KOPT-K1 (cell line): ENCODE measurements around the gene OR1M1.
"Not testable (repeated sequence)": the region's sequence is repeated elsewhere in the genome, so short reads cannot be mapped to it uniquely, and the experiment has no call there.

ENCODE experiments used
- H3K27ac ChIP-seq: fragments of 200-600 bp; sonication (generic); 2 replicates; pipeline ENCODE4 v1.5.1; 2016; ENCODE audit warnings: antibody characterized with exemption, mild to moderate bottlenecking, low read depth, low read length; ENCODE audit not compliant: poor library complexity, severe bottlenecking
- H3K36me3 ChIP-seq: fragments of 200-600 bp; sonication (generic); 2 replicates; pipeline ENCODE4 v1.5.1; 2017; ENCODE audit warnings: antibody characterized with exemption, mild to moderate bottlenecking, low read length, moderate library complexity; ENCODE audit not compliant: insufficient read depth
- H3K9me3 ChIP-seq: fragments of 200-600 bp; sonication (generic); 2 replicates; pipeline ENCODE4 v1.5.1; 2017; ENCODE audit warnings: antibody characterized with exemption, low read length, mild to moderate bottlenecking; ENCODE audit not compliant: insufficient read depth, poor library complexity, severe bottlenecking

Gene OR1M1

DNA sequence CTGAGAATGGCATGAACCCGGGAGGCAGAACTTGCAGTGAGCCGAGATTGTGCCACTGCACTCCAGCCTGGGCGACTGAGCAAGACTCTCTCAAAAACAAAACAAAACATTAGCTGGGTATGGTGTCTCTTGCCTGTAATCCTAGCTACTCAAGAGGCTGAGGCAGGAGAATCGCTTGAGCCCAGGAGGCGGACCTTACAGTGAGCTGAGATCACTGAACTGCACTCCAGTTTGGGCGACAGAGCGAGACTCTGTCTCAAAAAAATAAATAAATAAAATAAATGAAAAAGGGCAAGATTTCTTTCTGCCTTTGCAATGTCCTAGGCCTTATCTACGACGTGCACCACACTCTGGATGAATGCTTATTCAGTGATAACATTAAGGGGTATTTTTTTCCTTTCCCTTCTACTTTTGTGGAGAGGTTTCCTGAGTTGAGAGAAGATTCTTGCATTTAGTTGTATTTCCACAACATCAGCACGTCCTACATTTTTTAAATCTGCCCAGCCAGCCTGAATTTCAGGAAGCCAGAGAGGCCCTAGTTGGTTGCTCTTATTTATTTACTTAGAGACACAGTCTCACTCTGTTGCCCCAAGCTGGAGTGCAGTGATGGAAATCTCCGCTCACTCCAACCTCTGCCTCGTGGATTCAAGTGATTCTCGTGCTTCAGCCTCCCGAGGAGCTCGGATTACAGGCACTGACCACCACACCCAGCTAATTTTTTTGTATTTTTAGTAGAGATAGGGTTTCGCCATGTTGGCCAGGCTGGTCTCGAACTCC lies 26.1 kb upstream of the OR1M1 start:
- Histone ChIP-seq H3K36me3 (no peaks in the 10 kb centered on the region), H3K27ac (no peak overlapping the region), H3K9me3 (no peaks in the 10 kb centered on the region)

DNA sequence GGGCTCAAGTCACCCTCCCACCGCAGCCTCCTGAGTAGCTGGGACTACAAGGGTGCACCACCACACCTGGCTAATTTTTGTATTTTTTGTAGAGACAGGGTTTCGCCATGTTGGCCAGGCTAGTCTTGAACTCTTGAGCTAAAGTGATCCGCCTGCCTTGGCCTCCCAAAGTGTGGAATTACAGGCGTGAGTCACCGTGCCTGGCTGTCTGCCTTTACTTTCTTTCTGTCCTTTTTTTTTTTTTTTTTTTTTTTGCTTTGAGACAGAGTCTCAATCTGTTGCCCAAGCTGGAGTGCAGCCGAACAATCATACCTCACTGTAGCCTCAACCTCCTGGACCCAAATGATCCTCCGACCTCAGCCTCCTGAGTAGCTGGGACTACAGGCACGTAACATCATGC lies 25.0 kb upstream of the OR1M1 start:
- no peaks in the 10 kb centered on the region for H3K9me3 ChIP-seq
- no peaks in the 10 kb centered on the region for H3K36me3 ChIP-seq
- no peak overlapping the region for H3K27ac ChIP-seq

DNA sequence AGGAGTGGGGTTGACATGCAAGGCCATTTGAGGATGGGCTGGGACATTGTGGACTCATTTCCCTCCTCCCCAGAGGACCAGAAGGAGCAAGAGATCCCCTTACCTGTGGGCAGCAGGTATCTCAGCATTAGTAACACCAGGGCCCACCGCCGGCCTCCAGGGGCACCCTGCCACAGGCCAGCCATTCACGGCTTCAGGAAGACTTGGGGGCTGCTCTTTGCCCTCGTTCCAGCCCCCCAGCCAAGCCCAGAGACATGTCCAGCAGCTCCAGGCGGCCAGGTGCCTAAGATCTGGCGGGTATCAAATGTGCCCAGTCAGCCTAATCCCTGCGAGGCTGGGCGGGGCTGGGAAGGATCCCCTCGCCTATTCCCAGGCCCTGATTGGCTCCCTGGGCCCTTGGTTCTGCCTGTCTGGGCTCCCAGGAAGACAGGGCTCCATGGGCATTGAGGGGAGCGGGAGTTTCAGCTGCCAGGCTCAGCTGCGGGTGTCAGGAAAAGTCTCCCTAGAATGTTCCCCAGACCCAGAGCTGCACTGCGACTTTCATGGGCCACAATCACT lies 21.3 kb upstream of the OR1M1 start:
- Histone ChIP-seq H3K36me3 (no peaks in the 10 kb centered on the region), H3K9me3 (no peaks in the 10 kb centered on the region), H3K27ac (no peak overlapping the region)

GRCh38 chr19:9070066-9070465 lies 16.8 kb upstream of the OR1M1 start:
- H3K9me3 ChIP-seq: no peaks in the 10 kb centered on the region
- H3K27ac ChIP-seq: no peak overlapping the region
- no peaks in the 10 kb centered on the region for H3K36me3 ChIP-seq

GRCh38 chr19:9071720-9072119 lies 15.1 kb upstream of the OR1M1 start:
- H3K9me3 ChIP-seq, H3K27ac ChIP-seq: not testable (repeated sequence)

DNA sequence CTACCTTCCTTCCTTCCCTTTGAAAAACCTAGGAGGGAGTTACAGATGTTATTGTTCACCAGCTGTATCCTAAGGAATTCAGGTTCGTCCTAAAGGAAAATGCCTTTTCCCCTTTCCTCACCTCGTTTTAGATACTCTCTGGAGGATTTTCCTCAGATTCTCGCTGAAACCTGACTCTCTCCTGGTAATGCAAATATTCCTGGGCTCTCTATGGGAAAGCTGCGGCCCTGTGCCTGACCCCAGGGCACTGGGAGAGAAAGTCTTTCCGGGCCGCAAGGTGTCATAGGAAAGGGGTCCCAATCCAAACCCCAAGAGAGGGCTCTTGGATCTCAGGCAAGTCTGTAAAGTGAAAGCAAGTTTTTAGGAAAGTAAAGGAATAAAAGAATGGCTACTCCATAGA lies 13.1 kb upstream of the OR1M1 start:
- H3K36me3 ChIP-seq: no peaks in the 10 kb centered on the region
- H3K27ac ChIP-seq: no peak overlapping the region
- H3K9me3 ChIP-seq: no peaks in the 10 kb centered on the region

More at GRCh38 chr19:9071720-9072119, 15.1 kb upstream of the OR1M1 start:
- H3K36me3 ChIP-seq: not testable (repeated sequence)

DNA sequence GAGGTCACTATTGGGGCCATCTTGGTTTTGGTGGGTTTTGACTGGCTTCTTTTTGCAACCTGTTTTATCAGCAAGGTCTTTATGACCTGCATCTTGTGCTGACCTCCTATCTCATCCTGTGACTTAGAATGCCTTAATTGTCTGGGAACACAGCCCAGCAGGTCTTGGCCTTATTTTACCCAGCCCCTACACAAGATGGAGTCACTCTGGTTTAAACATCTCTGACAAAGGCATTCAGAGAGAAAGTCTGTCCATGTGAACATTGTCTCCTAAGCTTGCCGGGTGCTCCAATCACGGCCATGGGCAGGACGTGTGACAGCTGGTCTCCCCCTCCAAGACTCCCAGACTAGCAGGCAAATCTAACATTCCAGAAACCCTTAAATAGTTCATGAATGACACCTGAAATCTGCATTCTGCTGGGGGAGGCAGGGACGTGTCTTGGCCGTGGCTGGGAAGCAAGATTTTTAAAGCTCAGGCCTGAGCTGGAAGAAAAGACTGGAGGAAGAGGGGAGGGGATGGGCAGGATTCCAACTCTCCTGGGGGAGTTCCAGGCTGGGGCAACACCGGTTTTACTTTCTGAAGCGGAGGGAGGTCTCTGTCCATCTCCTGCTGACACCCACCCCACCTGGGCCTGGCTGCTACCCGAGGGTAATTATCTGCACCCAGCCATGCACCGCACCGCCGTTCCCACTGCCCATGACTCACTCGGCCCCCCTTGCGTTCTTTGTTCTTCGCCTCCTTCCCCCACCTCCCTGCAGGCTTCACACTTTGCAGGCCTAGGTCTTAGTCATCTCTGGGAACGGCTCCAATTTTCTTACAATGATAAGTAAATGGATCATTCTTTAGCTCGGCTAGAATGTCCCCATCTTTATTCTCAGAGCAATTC lies 11.6 kb upstream of the OR1M1 start:
- no peak overlapping the region for H3K27ac ChIP-seq
- no peaks in the 10 kb centered on the region for H3K9me3 ChIP-seq
- no peaks in the 10 kb centered on the region for H3K36me3 ChIP-seq

DNA sequence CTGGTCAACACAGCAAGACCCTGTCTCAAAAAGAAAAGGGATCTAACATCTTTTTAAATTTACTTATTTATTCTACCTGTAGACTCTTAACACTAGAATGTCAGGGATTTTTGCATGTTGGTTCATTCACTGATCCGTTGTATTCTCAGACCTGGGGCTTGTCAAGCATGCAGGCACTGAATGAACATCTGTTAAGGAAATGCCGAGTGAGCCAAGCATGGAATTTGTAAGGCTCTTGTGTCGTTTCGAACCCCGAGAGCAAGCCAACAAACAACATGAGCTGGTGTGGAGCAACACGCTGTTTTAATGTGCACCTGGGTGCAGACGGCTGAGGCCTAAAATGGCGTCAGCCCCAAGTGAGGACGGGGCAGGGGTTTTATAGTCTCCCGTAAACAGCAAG lies 10.0 kb upstream of the OR1M1 start:
- Histone ChIP-seq H3K27ac (no peak overlapping the region), H3K36me3 (no peaks in the 10 kb centered on the region)

GRCh38 chr19:9078651-9079050 lies 8.2 kb upstream of the OR1M1 start:
- Histone ChIP-seq H3K27ac (no peak overlapping the region), H3K9me3 (no peaks in the 10 kb centered on the region), H3K36me3 (no peaks in the 10 kb centered on the region)

More for the DNA sequence above, 10.0 kb upstream of the OR1M1 start:
- no peaks in the 10 kb centered on the region for H3K9me3 ChIP-seq

DNA sequence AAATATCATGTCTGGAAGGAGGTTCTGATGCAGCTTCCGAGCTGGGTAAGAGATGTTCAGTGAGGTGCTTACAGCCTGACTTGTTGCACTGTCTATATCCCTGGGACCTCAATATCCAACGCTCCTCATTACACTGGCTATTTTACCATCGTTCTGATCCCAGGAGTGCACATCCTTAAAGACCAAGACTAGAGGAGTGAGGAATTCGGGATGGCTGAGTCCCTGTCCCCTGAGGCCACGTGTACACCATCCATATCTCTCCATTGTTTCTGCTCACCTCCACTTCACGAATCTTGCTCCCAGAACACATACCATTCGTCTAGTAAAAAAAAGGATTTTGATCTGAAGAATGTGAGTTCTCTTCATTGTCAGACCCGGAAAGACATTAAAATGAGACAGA lies 20.5 kb downstream of the OR1M1 start, which contains the start of gene OR7G2:
TSS of gene OR7G2 (minus strand) at position 101 of the 400 bp plus-strand sequence. CDS start 4,232 bp downstream, outside the sequence.
- H3K36me3 ChIP-seq: no peaks in the 10 kb centered on the region
- no peak within 1 kb of the TSS for H3K27ac ChIP-seq
- H3K9me3 ChIP-seq: no peaks in the 10 kb centered on the region

- Histone ChIP-seq H3K36me3 (no peaks in the 10 kb centered on the region), H3K9me3 (no peaks in the 10 kb centered on the region), H3K27ac (no peak overlapping the region)
These were observed 23.1 kb downstream of the OR1M1 start for GRCh38 chr19:9109959-9110358.

DNA sequence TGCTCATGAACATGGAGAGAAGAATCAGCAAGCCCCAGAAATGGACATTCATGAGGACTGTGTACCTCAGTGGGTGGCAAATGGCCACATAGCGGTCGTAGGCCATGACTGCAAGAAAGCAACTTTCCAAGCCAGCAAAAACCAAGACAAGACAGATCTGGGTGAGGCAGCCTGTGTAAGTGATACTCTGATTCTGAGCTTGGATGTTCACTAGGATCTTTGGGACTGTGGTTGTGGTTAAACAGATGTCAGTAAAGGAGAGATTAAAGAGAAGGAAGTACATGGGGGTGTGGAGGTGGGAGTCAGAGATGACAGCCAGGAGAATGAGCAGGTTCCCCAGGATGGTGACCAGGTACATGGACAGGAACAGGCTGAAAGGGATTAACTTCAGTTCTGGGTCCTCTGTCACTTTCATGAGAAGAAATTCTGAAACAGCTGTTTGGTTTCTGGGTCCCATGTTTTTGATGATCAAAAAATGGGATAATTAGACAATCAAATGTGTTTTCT lies 28.5 kb downstream of the OR1M1 start, which contains the start of gene OR7G1:
TSS of gene OR7G1 (minus strand) at position 457 of the 507 bp plus-strand sequence. CDS start at position 457, 0 bp downstream.
- Histone ChIP-seq H3K36me3 (no peaks in the 10 kb centered on the region), H3K9me3 (no peaks in the 10 kb centered on the region), H3K27ac (no peak within 1 kb of the TSS)

GRCh38 chr19:9116547-9116946 lies 29.7 kb downstream of the OR1M1 start:
- H3K27ac ChIP-seq: no peak overlapping the region
- H3K36me3 ChIP-seq: no peaks in the 10 kb centered on the region
- H3K9me3 ChIP-seq: no peaks in the 10 kb centered on the region

GRCh38 chr19:9126900-9127405 lies 40.1 kb downstream of the OR1M1 start, which contains the start of gene OR7G3:
OR7G3 (minus strand) TSS chr19:9126950; CDS start chr19:9126950, 0 bp downstream.
- H3K27ac ChIP-seq: no peak within 1 kb of the TSS
- no peaks in the 10 kb centered on the region for H3K9me3 ChIP-seq
- H3K36me3 ChIP-seq: no peaks in the 10 kb centered on the region

GRCh38 chr19:9128171-9128570 lies 41.3 kb downstream of the OR1M1 start:
- Histone ChIP-seq H3K27ac (no peak overlapping the region), H3K9me3 (no peaks in the 10 kb centered on the region), H3K36me3 (no peaks in the 10 kb centered on the region)
